Mesenchymal stem cell (in vitro differentiated cells and primary cell): ENCODE results near the gene HOXA6.

ENCODE experiments used
- DNase-seq: peaks from one replicate; pipeline ENCODE4 v3.0.0-alpha.2; 2013
- H2AFZ ChIP-seq: one replicate; pipeline ENCODE4 v1.6.1; 2013; ENCODE audit warnings: low read depth, mild to moderate bottlenecking, control low read depth, inconsistent platforms, low read length, moderate library complexity
- H2AK5ac ChIP-seq: 2 replicates; pipeline ENCODE4 v1.6.1; 2013; ENCODE audit warnings: low read length, moderate library complexity, mild to moderate bottlenecking, inconsistent platforms; ENCODE audit not compliant: severe bottlenecking
- H2BK120ac ChIP-seq: one replicate; pipeline ENCODE4 v1.6.1; 2013; ENCODE audit warnings: low read depth, mild to moderate bottlenecking, inconsistent platforms, low read length, moderate library complexity
- H2BK12ac ChIP-seq, 2 experiments: one replicate each; pipeline ENCODE4 v1.6.1; 2013; ENCODE audit warnings: inconsistent platforms in 2 of 2, low read length in 2 of 2, mild to moderate bottlenecking in 2 of 2, moderate library complexity in 2 of 2, control low read depth in 1 of 2
- H2BK15ac ChIP-seq: one replicate; pipeline ENCODE4 v1.6.1; 2013; ENCODE audit warnings: mild to moderate bottlenecking, low read depth, inconsistent platforms; ENCODE audit not compliant: poor library complexity, severe bottlenecking
- H2BK5ac ChIP-seq: 2 replicates; pipeline ENCODE4 v1.6.1; 2013; ENCODE audit warnings: low read depth, mild to moderate bottlenecking, low read length, control low read depth, inconsistent platforms; ENCODE audit not compliant: poor library complexity, severe bottlenecking
- H3K14ac ChIP-seq, 2 experiments: one replicate each; pipeline ENCODE4 v1.6.1; 2013; ENCODE audit warnings: inconsistent platforms in 2 of 2, low read length in 2 of 2, control low read depth in 1 of 2, mild to moderate bottlenecking in 1 of 2, moderate library complexity in 1 of 2
- H3K18ac ChIP-seq, 2 experiments: one replicate each; pipeline ENCODE4 v1.6.1; 2013; ENCODE audit warnings: inconsistent platforms in 2 of 2, low read length in 2 of 2, control low read depth in 1 of 2, low read depth in 1 of 2, mild to moderate bottlenecking in 1 of 2
- H3K23ac ChIP-seq, 2 experiments: one replicate each; pipeline ENCODE4 v1.6.1; 2013; ENCODE audit warnings: inconsistent platforms in 2 of 2, low read length in 2 of 2, mild to moderate bottlenecking in 2 of 2, moderate library complexity in 2 of 2, control low read depth in 1 of 2
- H3K27ac ChIP-seq: 2 replicates; pipeline ENCODE4 v1.5.1; 2013; ENCODE audit warnings: mild to moderate bottlenecking, moderate library complexity, low read length, control low read depth, inconsistent platforms; ENCODE audit not compliant: poor library complexity, severe bottlenecking
- H3K27me3 ChIP-seq, 2 experiments: 2 replicates each; pipeline versions ENCODE4 v1.6.1 to v1.7.0; 2013; ENCODE audit warnings: low read length in 2 of 2, mild to moderate bottlenecking in 2 of 2, moderate library complexity in 2 of 2, control low read depth in 1 of 2, inconsistent platforms in 1 of 2; ENCODE audit not compliant: control insufficient read depth in 1 of 2, insufficient read depth in 1 of 2
- H3K36me3 ChIP-seq, 2 experiments: 2 replicates each; pipeline versions ENCODE4 v1.6.1 to v1.7.0; 2013; ENCODE audit warnings: low read length in 2 of 2, control low read depth in 1 of 2, inconsistent platforms in 1 of 2, low read depth in 1 of 2, mild to moderate bottlenecking in 1 of 2; ENCODE audit not compliant: insufficient read depth in 2 of 2, control insufficient read depth in 1 of 2
- H3K4ac ChIP-seq, 2 experiments: one replicate each; pipeline ENCODE4 v1.6.1; 2013; ENCODE audit warnings: inconsistent platforms in 2 of 2, low read length in 2 of 2, mild to moderate bottlenecking in 2 of 2, moderate library complexity in 2 of 2, control low read depth in 1 of 2, low read depth in 1 of 2
- H3K4me1 ChIP-seq: 2 replicates; pipeline ENCODE4 v1.6.1; 2013; ENCODE audit warnings: low read depth, low read length, control low read depth; ENCODE audit not compliant: control insufficient read depth, insufficient read depth
- H3K4me2 ChIP-seq: 2 replicates; pipeline ENCODE4 v1.6.1; 2013; ENCODE audit warnings: low read length, mild to moderate bottlenecking, inconsistent platforms; ENCODE audit not compliant: poor library complexity, severe bottlenecking
- H3K4me3 ChIP-seq, 2 experiments: 2 replicates each; pipeline versions ENCODE4 v1.5.1 to v1.7.0; 2013; ENCODE audit warnings: low read length in 2 of 2, mild to moderate bottlenecking in 2 of 2, control low read depth in 1 of 2, low read depth in 1 of 2; ENCODE audit not compliant: insufficient read depth in 1 of 2
- H3K79me1 ChIP-seq: replicated peaks from 2 replicates; pipeline ENCODE4 v1.6.1; 2013; ENCODE audit warnings: mild to moderate bottlenecking, control low read depth, low read length, inconsistent platforms; ENCODE audit not compliant: poor library complexity, severe bottlenecking
- H3K9ac ChIP-seq: 2 replicates; pipeline ENCODE4 v1.7.0; 2013; ENCODE audit warnings: mild to moderate bottlenecking, low read length, moderate library complexity
- H3K9me3 ChIP-seq: 2 replicates; pipeline ENCODE4 v1.7.0; 2013; ENCODE audit warnings: mild to moderate bottlenecking, low read length; ENCODE audit not compliant: control insufficient read depth
- H4K8ac ChIP-seq: one replicate; pipeline ENCODE4 v1.6.1; 2013; ENCODE audit warnings: inconsistent platforms, mild to moderate bottlenecking, low read length, moderate library complexity
- H4K91ac ChIP-seq: one replicate; pipeline ENCODE4 v1.6.1; 2013; ENCODE audit warnings: mild to moderate bottlenecking, low read length, inconsistent platforms
- WGBS: methylation state at CpG from one replicate; pipeline ENCODE4 v1.1.7; 2013; ENCODE audit warnings: mixed read lengths; 5-methylcytosine and 5-hydroxymethylcytosine counted together

HOXA6 gene

DNA sequence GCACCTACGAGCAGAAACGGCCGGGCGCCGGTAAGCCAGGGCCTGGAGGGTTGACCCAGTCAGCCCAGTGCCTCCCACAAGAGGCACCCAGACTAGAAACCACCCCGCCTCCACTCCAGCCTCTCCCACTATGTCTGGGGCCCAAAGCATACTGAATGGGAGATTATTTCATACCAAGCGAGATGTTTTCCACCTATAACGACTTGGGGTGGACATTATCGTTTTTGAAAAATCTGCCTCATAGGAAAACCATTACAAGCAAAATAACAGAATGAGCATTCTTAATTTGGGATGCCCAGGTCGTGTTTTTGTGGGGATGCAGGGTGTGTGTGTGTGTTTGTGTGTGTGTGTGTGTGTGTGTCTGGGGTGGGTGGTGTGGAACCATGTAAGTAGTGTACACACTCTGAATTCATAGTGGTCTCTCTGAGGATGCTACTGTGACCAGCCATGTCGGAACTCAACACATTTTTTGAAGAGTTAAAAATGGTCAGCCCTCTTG is 1.6 kb downstream of the HOXA6 start:
- no peak overlapping the region for H2AK5ac ChIP-seq
- peaks cover 19 to 26% of the 10 kb centered on the region in 2 experiments for H3K36me3 ChIP-seq
- H3K27ac ChIP-seq, result no peak overlapping the region
- H2AFZ ChIP-seq, result no peak overlapping the region
- H3K23ac ChIP-seq, result no peak overlapping the region
- no peak overlapping the region for H2BK15ac ChIP-seq
- peak overlapping the region; percentile 90 for H3K9ac ChIP-seq
- H3K4ac ChIP-seq, result no peak overlapping the region
- no peak overlapping the region for H3K18ac ChIP-seq
- H3K4me3 ChIP-seq, result peak overlapping the region in 1 of 2 experiments; percentile 82
- H3K9me3 ChIP-seq, result no peaks in the 10 kb centered on the region
- H3K4me2 ChIP-seq, result no peak overlapping the region
- no peak overlapping the region for H2BK120ac ChIP-seq
- H2BK12ac ChIP-seq, result no peak overlapping the region
- H2BK5ac ChIP-seq, result no peak overlapping the region
- H4K91ac ChIP-seq, result no peak overlapping the region
- peaks cover 14% of the 10 kb centered on the region for H3K4me1 ChIP-seq
- H3K14ac ChIP-seq, result no peak overlapping the region
- H3K27me3 ChIP-seq, result peaks cover 0 to 13% of the 10 kb centered on the region in 2 experiments
- no peak overlapping the region for H4K8ac ChIP-seq
- whole genome bisulfite sequencing, result 83% methylated on average over 11 of the region's 11 CpGs
- peaks cover 19% of the 10 kb centered on the region for H3K79me1 ChIP-seq
- no peak for DNase-seq

- Histone ChIP-seq H3K27me3 (peaks cover 0 to 13% of the 10 kb centered on the region in 2 experiments), H3K4me1 (peaks cover 11% of the 10 kb centered on the region), H3K23ac (no peak overlapping the region), H2BK120ac (no peak overlapping the region), H3K79me1 (peaks cover 18% of the 10 kb centered on the region), H3K9me3 (no peaks in the 10 kb centered on the region), H3K4ac (no peak overlapping the region), H2BK12ac (no peak overlapping the region), H4K91ac (no peak overlapping the region), H3K4me3 (peak overlapping the region in 1 of 2 experiments; percentile 82), H2AK5ac (no peak overlapping the region), H3K14ac (no peak overlapping the region), H3K9ac (peak overlapping the region; percentile 90), H4K8ac (no peak overlapping the region), H3K36me3 (peaks cover 14 to 33% of the 10 kb centered on the region in 2 experiments), H3K27ac (no peak overlapping the region), H2BK5ac (no peak overlapping the region), H3K18ac (no peak overlapping the region), H2AFZ (no peak overlapping the region), H3K4me2 (no peak overlapping the region), H2BK15ac (no peak overlapping the region)
- 83% methylated on average over 47 of the region's 47 CpGs for WGBS
- DNase-seq, result no peak
Measured at GRCh38 chr7:27145165-27145913, 2.2 kb downstream of the HOXA6 start.

DNA sequence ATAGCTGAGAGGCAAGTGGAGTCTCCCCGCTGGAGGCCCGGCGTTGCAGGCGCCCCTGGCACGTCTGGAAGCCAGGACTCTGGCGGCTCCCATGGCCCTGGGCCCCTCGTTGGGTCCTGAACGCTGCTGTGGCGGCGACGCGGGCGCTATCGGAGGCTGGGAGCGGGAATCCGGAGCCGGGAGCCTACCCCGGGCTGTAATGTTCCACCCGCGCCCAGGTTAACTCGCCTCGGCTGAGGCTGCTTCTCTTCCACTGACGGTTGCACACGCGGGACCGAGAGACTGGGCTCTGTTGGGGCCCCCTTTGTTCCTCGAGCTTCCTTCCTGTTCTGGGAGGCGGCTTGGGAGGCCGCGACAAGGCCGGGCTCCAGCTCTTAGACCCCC is 2.8 kb downstream of the HOXA6 start:
- H3K14ac ChIP-seq, result no peak overlapping the region
- WGBS, result 63% methylated on average over 31 of the region's 31 CpGs
- H2BK15ac ChIP-seq, result no peak overlapping the region
- H4K8ac ChIP-seq, result no peak overlapping the region
- H3K79me1 ChIP-seq, result peaks cover 16% of the 10 kb centered on the region
- H2BK5ac ChIP-seq, result no peak overlapping the region
- H3K4me1 ChIP-seq, result peaks cover 11% of the 10 kb centered on the region
- no peak overlapping the region for H2BK12ac ChIP-seq
- peak overlapping the region; percentile 90 for H3K9ac ChIP-seq
- no peak for DNase-seq
- no peak overlapping the region for H3K27ac ChIP-seq
- H3K23ac ChIP-seq, result no peak overlapping the region
- no peak overlapping the region for H2AK5ac ChIP-seq
- no peak overlapping the region for H4K91ac ChIP-seq
- peaks cover 0 to 13% of the 10 kb centered on the region in 2 experiments for H3K27me3 ChIP-seq
- no peak overlapping the region for H2BK120ac ChIP-seq
- H3K4me2 ChIP-seq, result no peak overlapping the region
- H3K4ac ChIP-seq, result no peak overlapping the region
- peaks cover 14 to 38% of the 10 kb centered on the region in 2 experiments for H3K36me3 ChIP-seq
- H3K18ac ChIP-seq, result no peak overlapping the region
- H3K4me3 ChIP-seq, result peak overlapping the region in 1 of 2 experiments; percentile 82
- no peaks in the 10 kb centered on the region for H3K9me3 ChIP-seq
- H2AFZ ChIP-seq, result no peak overlapping the region

GRCh38 chr7:27143950-27144780 is 3.4 kb downstream of the HOXA6 start:
- H3K27ac ChIP-seq, result no peak overlapping the region
- peak overlapping the region; percentile 30 for H2AFZ ChIP-seq
- H3K4ac ChIP-seq, result no peak overlapping the region
- no peak overlapping the region for H2BK15ac ChIP-seq
- no peak overlapping the region for H3K14ac ChIP-seq
- H3K4me2 ChIP-seq, result peak overlapping the region; percentile 49
- peaks cover 0 to 13% of the 10 kb centered on the region in 2 experiments for H3K27me3 ChIP-seq
- H3K23ac ChIP-seq, result no peak overlapping the region
- 63% methylated on average over 32 of the region's 40 CpGs for WGBS
- H2AK5ac ChIP-seq, result no peak overlapping the region
- peaks cover 11% of the 10 kb centered on the region for H3K4me1 ChIP-seq
- no peak overlapping the region for H4K91ac ChIP-seq
- H3K4me3 ChIP-seq, result peak overlapping the region in 1 of 2 experiments; percentile 82
- H3K79me1 ChIP-seq, result peaks cover 16% of the 10 kb centered on the region
- H3K36me3 ChIP-seq, result peaks cover 14 to 40% of the 10 kb centered on the region in 2 experiments
- no peaks in the 10 kb centered on the region for H3K9me3 ChIP-seq
- no peak for DNase-seq
- H2BK120ac ChIP-seq, result no peak overlapping the region
- no peak overlapping the region for H2BK5ac ChIP-seq
- peak overlapping the region; percentile 90 for H3K9ac ChIP-seq
- H2BK12ac ChIP-seq, result no peak overlapping the region
- H4K8ac ChIP-seq, result no peak overlapping the region
- no peak overlapping the region for H3K18ac ChIP-seq
